Natural killer cell treated with Interleukin-12 subunit alpha and Interleukin-12 subunit beta and Interleukin-15 and Interleukin-18, amount 100 ng/mL, for 72 hours (primary cell): ENCODE measurements around the gene GLRX2. TPM values are rescaled to one million over a fixed set of nuclear protein-coding genes. Genes with fewer than 3 reads are reported as not detected.
A peak's percentile ranks its signal among the peaks of the same experiment; 100 is the strongest.

Source experiments
- ATAC-seq, 2 donors: fragments of 150-1000 bp; cut with Tn5 transposase in 1 of 2; sonication (Bioruptor Pico), chemical (Tn5 transposase) in 1 of 2; 2 replicates each; pipeline ENCODE4 v1.10.0; 2021
- DNase-seq: peaks from one replicate; pipeline ENCODE4 v3.0.0; 2022; ENCODE audit warnings: low spot score
- H3K27ac Mint-ChIP-seq, 2 donors: 1 replicate in 1 of 2; 2 replicates in 1 of 2; pipeline ENCODE4 v1.8.0; 2022; ENCODE audit warnings: mixed read lengths in 2 of 2, mild to moderate bottlenecking in 1 of 2, moderate library complexity in 1 of 2
- H3K27me3 Mint-ChIP-seq, 2 donors: 1 replicate in 1 of 2; 2 replicates in 1 of 2; pipeline ENCODE4 v1.8.0; 2022; ENCODE audit warnings: mixed read lengths in 2 of 2
- H3K36me3 Mint-ChIP-seq: one replicate; pipeline ENCODE4 v1.8.0; 2022; ENCODE audit warnings: mixed read lengths
- H3K4me1 Mint-ChIP-seq, 2 donors: 1 replicate in 1 of 2; 2 replicates in 1 of 2; pipeline ENCODE4 v1.8.0; 2022; ENCODE audit warnings: low read depth in 2 of 2, mixed read lengths in 2 of 2, mild to moderate bottlenecking in 1 of 2
- H3K4me3 Mint-ChIP-seq: one replicate; pipeline ENCODE4 v1.8.0; 2022; ENCODE audit warnings: mixed read lengths
- H3K9me3 Mint-ChIP-seq: 2 replicates; pipeline ENCODE4 v1.8.0; 2022; ENCODE audit warnings: mixed read lengths
- total RNA-seq, 2 donors: library from RNA; stranded (reverse); gene quantifications; one replicate each; pipeline ENCODE4 v1.2.3, GENCODE V29; 2022

Gene GLRX2, protein sequence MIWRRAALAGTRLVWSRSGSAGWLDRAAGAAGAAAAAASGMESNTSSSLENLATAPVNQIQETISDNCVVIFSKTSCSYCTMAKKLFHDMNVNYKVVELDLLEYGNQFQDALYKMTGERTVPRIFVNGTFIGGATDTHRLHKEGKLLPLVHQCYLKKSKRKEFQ
- total RNA-seq = 10 to 100 TPM; 22.9 to 23.6 TPM

DNA sequence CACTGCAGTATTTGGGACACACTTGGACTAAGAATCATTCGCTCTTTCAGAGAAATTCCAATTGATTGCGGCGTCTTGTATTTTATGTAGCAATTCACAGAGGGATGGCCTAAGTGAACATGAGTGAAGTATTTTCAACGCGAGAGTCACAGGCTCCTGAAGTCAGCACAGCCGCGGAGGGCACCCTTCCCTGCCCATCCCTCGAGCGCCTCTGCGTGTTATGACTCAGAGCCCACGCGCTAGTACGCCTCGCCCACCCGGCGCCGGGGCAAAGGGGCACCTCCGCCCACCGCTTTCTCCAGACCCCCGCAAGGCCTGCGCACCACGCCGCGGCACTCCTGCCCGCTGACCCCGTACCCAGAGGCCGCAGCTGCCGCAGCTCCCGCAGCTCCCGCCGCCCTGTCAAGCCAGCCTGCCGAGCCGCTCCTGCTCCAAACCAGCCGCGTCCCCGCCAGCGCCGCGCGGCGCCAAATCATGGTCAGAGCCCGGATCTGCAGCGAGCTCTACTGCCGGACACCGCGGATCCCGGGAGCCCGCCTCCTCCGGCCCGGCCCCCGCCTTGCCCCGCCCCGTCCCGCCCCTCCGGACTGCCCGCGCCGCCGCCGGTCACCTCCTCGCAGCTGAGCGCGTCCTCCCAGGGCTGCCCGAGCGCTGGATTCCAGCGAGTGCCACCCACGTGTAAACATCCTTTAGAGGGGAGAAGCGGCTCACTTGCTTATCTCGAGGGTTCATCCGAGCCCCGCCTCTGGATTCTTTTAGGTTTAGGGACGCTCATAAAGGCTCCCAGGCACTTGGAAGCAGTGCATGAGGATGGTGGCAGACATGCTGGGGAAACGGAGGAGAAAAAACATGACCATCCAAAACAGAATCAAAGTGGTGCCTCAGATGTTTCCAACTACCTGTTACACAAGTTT lies at the start of gene GLRX2:
Gene GLRX2 (minus strand): TSS at position 508 of the 914 bp plus-strand sequence. CDS start 32 bp downstream, at position 476.
- DNase-seq (peak; percentile 87), ATAC-seq (peak; percentile 95 to 97)
- H3K4me1 Mint-ChIP-seq = peaks cover 15 to 23% of the 10 kb centered on the region in 2 donors
- peak within 1 kb of the TSS; percentile 68 to 69 for H3K27ac Mint-ChIP-seq
- no peaks in the 10 kb centered on the region for H3K36me3 Mint-ChIP-seq
- no peaks in the 10 kb centered on the region for H3K27me3 Mint-ChIP-seq
- peak within 1 kb of the TSS; percentile 91 for H3K4me3 Mint-ChIP-seq
- no peaks in the 10 kb centered on the region for H3K9me3 Mint-ChIP-seq

DNA sequence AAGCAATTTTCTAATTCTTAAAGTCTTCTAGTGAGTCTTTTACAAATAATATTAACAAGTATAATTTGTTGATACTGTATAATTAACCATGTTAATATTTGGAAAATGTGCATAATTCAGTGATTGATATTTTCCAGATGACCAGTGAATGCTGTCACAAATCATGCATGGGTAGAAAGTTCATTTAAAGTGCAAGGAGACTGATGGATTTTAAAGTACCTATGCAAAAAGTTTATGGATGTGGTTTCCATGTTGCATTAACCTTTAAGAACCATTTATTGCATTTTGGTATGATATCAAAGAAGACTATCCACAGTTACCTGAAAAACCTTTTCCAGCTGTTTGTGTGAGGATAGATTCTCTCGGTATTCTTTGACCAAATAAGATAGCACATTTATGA lies 39.8 kb upstream of the GLRX2 start:
- peaks cover 5% of the 10 kb centered on the region for H3K36me3 Mint-ChIP-seq
- H3K27me3 Mint-ChIP-seq = no peaks in the 10 kb centered on the region
- no peak for ATAC-seq
- DNase-seq = no peak
- H3K4me3 Mint-ChIP-seq = no peak overlapping the region
- no peak overlapping the region for H3K27ac Mint-ChIP-seq
- peaks cover 5 to 7% of the 10 kb centered on the region in 2 donors for H3K4me1 Mint-ChIP-seq
- no peaks in the 10 kb centered on the region for H3K9me3 Mint-ChIP-seq

DNA sequence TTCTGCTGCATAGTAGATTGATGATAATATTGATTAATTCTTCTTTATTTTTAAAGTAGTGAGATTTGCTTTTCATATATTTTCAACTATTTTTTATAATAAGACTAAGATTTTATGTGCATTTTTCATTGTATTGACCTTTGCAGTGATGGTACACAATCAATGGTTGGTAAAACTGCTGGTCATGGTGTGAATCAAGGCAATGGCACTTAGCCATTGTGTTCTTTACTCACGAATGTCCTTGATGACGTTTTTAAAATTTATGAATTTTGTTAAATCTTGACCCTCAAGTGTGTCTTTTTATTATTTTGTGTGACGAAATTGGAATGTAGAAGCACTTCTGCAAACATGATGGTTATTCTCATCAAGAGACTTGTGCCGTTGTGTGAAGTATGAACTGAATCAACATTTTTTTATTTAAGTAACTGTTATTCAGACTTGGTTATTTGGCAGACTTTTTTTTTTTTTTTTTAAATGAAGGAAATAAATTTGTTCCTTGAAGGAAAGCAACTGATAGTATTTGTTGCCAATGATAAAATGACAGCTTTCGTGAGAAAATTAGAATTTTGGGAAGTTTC lies 39.2 kb upstream of the GLRX2 start:
- H3K36me3 Mint-ChIP-seq = peaks cover 10% of the 10 kb centered on the region
- DNase-seq = no peak
- H3K27ac Mint-ChIP-seq = no peak overlapping the region
- peaks cover 7 to 9% of the 10 kb centered on the region in 2 donors for H3K4me1 Mint-ChIP-seq
- no peak overlapping the region for H3K4me3 Mint-ChIP-seq
- H3K27me3 Mint-ChIP-seq = no peaks in the 10 kb centered on the region
- H3K9me3 Mint-ChIP-seq = no peaks in the 10 kb centered on the region
- ATAC-seq = no peak

DNA sequence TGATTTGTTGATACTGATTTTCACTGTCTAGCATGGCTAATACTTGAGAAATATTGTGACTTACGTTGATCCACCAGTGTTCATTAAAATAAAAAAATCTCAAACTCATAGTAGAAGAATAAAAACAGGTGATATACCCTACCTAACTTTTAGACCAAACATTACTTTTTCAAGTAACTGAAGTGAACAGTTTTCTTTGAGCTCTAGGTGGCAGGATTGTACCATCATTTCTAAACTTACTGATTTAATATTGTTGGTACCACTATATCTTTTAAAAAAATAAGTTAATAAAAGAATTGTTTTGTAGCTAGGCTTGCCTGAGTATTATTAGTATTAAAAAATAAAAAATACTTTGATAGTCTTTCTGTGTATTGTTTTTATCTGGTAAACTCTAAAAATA lies 38.1 kb upstream of the GLRX2 start:
- H3K27me3 Mint-ChIP-seq = no peaks in the 10 kb centered on the region
- peaks cover 10 to 11% of the 10 kb centered on the region in 2 donors for H3K4me1 Mint-ChIP-seq
- H3K9me3 Mint-ChIP-seq = no peaks in the 10 kb centered on the region
- no peak overlapping the region for H3K4me3 Mint-ChIP-seq
- H3K27ac Mint-ChIP-seq = no peak overlapping the region
- H3K36me3 Mint-ChIP-seq = peaks cover 15% of the 10 kb centered on the region
- ATAC-seq (no peak), DNase-seq (no peak)

DNA sequence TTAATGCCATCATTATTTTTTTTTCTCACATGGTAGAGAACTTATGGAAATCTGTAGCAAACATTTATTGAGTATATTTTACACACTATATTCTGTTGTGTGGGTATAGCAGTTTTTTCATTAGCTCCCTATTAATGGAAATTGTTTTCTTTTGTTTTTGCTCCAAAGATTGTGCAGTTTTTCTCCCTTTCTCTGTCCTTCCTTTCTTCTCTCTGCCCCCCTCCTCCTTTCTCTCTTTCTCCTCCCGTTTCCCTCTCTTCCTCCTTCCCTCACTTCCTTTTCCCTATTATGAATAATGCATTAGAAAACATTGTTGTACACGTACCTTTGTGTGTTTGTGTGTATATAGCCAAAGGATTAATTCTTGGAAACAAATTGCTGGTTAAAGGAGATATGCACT lies 37.2 kb upstream of the GLRX2 start:
- no peaks in the 10 kb centered on the region for H3K27me3 Mint-ChIP-seq
- no peak overlapping the region for H3K27ac Mint-ChIP-seq
- H3K9me3 Mint-ChIP-seq = no peaks in the 10 kb centered on the region
- ATAC-seq (no peak), DNase-seq (no peak)
- peaks cover 23% of the 10 kb centered on the region for H3K36me3 Mint-ChIP-seq
- H3K4me1 Mint-ChIP-seq = peaks cover 10 to 11% of the 10 kb centered on the region in 2 donors
- no peak overlapping the region for H3K4me3 Mint-ChIP-seq

DNA sequence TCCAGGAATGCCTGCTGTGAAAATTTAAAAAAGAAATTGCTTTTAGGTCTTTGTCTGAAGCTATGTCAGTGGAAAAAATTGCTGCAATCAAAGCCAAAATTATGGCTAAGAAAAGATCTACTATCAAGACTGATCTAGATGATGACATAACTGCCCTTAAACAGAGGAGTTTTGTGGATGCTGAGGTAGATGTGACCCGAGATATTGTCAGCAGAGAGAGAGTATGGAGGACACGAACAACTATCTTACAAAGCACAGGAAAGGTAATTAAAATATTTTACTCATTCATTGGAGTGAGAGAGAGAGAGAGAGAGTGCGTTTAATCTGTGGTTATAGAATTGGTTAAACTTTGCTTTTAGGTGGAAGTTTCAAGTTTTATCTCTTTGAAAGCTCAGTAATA lies 36.6 kb upstream of the GLRX2 start:
- no peak for ATAC-seq
- H3K36me3 Mint-ChIP-seq = peaks cover 26% of the 10 kb centered on the region
- H3K27me3 Mint-ChIP-seq = no peaks in the 10 kb centered on the region
- H3K4me1 Mint-ChIP-seq = peaks cover 10 to 11% of the 10 kb centered on the region in 2 donors
- no peaks in the 10 kb centered on the region for H3K9me3 Mint-ChIP-seq
- H3K4me3 Mint-ChIP-seq = no peak overlapping the region
- DNase-seq = no peak
- peak overlapping the region in 1 of 2 donors; percentile 15 for H3K27ac Mint-ChIP-seq

DNA sequence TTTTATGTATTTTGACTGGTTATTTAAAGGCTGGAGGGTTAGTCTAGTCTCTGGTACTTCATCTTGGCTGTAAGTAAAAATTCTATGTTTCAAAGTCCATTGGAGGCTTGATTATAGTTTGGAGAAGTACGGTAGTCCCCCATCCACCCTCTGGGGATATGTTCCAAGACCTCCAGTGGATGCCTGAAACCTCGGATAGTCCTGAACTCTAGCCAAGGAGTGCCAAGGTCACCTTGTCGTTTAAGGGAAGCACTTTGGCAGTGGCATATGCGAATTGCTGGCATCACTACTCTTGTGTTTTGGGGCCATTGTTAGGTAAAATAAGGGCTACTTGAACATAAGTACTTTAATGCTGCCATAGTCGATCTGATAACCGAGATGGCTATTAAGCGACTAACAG lies 35.0 kb upstream of the GLRX2 start:
- H3K9me3 Mint-ChIP-seq = no peaks in the 10 kb centered on the region
- H3K36me3 Mint-ChIP-seq = peaks cover 26% of the 10 kb centered on the region
- no peak overlapping the region for H3K4me3 Mint-ChIP-seq
- peak overlapping the region in 1 of 2 donors; percentile 16 for H3K27ac Mint-ChIP-seq
- DNase-seq (no peak), ATAC-seq (no peak)
- H3K4me1 Mint-ChIP-seq = peaks cover 10 to 11% of the 10 kb centered on the region in 2 donors
- H3K27me3 Mint-ChIP-seq = no peaks in the 10 kb centered on the region

DNA sequence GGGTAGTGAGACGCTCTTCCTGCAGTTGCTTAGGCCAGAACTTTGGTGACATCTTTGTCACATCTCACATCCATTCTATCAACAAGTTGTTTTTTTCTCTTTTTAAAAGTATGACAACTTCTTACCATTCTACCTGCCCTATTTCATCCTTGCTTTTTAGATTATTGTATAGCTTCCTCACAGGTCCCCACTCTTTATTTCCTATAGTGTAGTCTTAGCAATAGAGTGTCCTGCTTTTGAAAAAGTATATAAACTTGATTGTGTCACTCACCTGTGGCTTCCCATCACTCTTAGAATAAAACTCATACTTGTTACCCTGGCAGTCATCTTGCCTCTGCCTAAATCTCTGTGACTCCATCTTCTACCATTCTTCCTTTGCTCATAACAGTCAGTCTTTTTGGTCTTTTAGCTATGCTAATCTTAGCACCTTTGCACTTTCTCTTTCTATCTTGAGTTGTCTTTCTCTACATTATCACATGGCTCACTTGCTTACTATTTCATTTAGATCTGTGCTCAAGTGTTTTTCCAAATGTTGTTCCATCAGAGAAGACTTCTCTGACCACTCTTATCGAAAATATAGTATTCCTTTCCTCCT lies 26.1 kb upstream of the GLRX2 start:
- Mint-ChIP-seq H3K9me3 (no peaks in the 10 kb centered on the region), H3K36me3 (peaks cover 23% of the 10 kb centered on the region), H3K27me3 (no peaks in the 10 kb centered on the region), H3K4me1 (peaks cover 14 to 19% of the 10 kb centered on the region in 2 donors), H3K4me3 (no peak overlapping the region), H3K27ac (peak overlapping the region in 1 of 2 donors; percentile 0)
- DNase-seq (no peak), ATAC-seq (peak in 1 of 2 donors; percentile 52)

DNA sequence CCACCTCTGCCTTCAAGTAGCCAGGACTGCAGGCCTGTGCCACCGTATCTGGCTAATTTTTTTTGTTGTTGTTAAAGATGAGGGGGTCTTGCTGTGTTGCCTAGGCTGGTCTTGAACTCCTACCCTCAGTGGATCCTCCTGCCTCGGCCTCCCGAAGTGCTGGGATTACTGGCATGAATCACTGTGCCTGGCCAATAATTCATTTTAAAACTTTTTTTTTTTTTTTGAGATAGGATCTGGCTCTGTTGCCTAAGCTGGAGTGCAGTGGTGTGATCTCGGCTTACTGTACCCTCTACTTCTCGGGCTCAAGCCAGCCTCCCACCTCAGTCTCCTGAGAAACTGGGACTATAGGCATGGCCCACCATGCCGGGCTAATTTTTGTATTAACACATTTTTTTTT lies 20.2 kb upstream of the GLRX2 start:
- no peaks in the 10 kb centered on the region for H3K27me3 Mint-ChIP-seq
- no peak overlapping the region for H3K27ac Mint-ChIP-seq
- ATAC-seq (no peak), DNase-seq (no peak)
- H3K36me3 Mint-ChIP-seq = peaks cover 9% of the 10 kb centered on the region
- no peaks in the 10 kb centered on the region for H3K9me3 Mint-ChIP-seq
- no peak overlapping the region for H3K4me3 Mint-ChIP-seq
- peaks cover 23 to 39% of the 10 kb centered on the region in 2 donors for H3K4me1 Mint-ChIP-seq

DNA sequence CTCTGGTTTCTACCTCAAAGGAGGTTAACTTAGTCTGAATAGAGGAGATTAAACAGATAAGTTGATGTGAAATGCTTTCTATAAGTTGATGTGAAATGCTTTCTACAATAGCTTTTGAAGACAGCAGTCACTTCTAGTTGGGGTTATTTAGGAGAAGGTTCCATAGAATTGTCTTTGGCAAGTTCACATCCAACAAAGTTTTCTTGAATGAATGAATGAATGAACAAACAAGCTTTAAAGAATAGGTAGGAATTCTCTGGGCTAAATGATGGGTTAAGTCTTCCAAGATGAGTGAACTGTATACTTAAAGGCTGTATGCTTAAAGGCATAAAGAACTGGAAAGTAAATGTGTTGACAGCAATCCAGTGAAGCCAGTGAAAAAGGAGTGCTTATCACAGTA lies 18.5 kb upstream of the GLRX2 start:
- Mint-ChIP-seq H3K9me3 (no peaks in the 10 kb centered on the region), H3K4me1 (peaks cover 22 to 49% of the 10 kb centered on the region in 2 donors), H3K36me3 (peaks cover 6% of the 10 kb centered on the region), H3K4me3 (peak overlapping the region; percentile 94), H3K27ac (peak overlapping the region; percentile 80 to 88), H3K27me3 (no peaks in the 10 kb centered on the region)
- ATAC-seq (no peak), DNase-seq (no peak)

DNA sequence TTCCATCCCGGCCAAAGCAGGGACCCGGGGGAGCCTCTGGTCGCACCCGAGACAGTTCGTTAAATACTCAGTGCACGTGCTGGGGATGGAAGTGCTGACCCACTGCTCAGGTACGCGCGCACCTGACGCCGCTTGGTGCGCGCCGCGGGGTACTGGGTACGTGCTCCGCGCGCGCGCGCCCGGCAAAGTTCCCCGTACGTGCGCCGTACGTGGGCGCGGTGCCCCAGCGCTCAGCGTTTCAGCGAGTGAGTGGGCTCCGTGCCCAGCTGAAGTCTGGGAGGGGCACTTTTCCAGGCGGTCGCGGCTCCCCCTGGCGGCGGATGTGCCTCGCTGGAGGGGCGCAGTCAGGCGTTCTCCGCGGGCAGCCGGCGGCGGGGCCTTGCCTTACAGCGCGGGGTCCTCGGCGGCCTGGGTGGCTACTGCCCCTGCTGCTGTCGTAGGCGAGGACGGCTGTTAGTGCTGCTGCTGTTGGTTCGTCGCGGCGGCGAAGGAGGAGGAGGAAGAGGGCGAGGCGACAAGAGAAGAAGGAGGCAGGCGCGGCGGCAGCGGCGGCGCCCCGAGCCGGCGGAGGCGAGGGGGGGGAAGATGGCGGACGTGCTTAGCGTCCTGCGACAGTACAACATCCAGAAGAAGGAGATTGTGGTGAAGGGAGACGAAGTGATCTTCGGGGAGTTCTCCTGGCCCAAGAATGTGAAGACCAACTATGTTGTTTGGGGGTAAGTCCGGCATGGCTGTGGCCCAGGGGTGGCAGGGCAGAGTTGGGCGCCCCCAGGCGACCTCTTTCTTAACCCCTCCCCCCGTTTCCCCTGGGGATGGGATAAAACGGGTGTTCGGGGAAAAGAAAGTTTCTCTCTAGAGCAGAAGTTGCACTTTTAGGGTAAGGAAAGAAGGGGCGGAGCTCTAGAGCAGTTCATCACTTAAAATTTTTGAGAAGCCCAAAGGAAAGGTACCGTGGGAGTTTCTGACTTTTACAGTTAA lies 16.7 kb upstream of the GLRX2 start, which contains the start of gene CDC73:
Gene CDC73 (plus strand): TSS at position 416 of the 978 bp plus-strand sequence. CDS start 170 bp downstream, at position 586.
- peaks cover 0 to 3% of the 10 kb centered on the region in 2 donors for H3K27me3 Mint-ChIP-seq
- no peaks in the 10 kb centered on the region for H3K9me3 Mint-ChIP-seq
- peaks cover 22 to 52% of the 10 kb centered on the region in 2 donors for H3K4me1 Mint-ChIP-seq
- DNase-seq (peak; percentile 99), ATAC-seq (peak; percentile 98 to 99)
- H3K27ac Mint-ChIP-seq = peak within 1 kb of the TSS; percentile 80 to 88
- peaks cover 6% of the 10 kb centered on the region for H3K36me3 Mint-ChIP-seq
- H3K4me3 Mint-ChIP-seq = peak within 1 kb of the TSS; percentile 94

DNA sequence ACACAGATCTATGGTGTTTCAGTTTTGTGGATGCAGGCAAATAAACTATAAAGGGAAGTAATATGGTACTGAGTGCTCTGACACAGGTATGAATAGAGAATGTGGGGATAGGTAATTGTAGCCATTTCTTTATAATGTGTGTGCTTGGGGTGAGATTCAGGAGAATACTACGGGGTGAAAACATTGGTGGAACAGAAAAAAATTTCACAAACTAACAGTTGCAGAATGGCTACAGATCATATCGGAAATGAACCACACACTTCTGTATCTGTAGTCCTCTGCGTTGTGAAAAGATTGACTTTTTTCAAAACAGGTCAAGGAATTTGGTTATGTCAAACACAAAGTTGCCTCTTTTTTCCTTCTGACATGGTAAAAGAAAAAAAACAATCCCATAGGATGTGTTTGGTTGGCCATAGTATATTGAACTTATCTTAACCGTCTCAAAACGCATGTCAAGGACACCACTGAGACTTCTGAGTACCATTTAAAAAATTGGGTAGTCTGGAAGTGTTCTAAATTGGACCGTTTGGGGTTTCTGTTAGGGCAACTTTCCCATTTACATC lies 15.5 kb upstream of the GLRX2 start:
- peak overlapping the region; percentile 80 to 88 for H3K27ac Mint-ChIP-seq
- no peaks in the 10 kb centered on the region for H3K9me3 Mint-ChIP-seq
- H3K27me3 Mint-ChIP-seq = peaks cover 0 to 5% of the 10 kb centered on the region in 2 donors
- peaks cover 6% of the 10 kb centered on the region for H3K36me3 Mint-ChIP-seq
- H3K4me1 Mint-ChIP-seq = peaks cover 20 to 52% of the 10 kb centered on the region in 2 donors
- no peak for ATAC-seq
- no peak for DNase-seq
- peak overlapping the region; percentile 94 for H3K4me3 Mint-ChIP-seq
